IPS-20b (cell line): Measurements from ENCODE around the gene TRHDE.
"Not testable (repeated sequence)": the region's sequence is repeated elsewhere in the genome, so short reads cannot be mapped to it uniquely, and the experiment has no call there.

Source experiments
- H3K27ac ChIP-seq: one replicate; pipeline ENCODE4 v1.5.1; 2013; ENCODE audit warnings: low read length
- H3K27me3 ChIP-seq: 2 replicates; pipeline ENCODE4 v1.6.1; 2013; ENCODE audit warnings: mild to moderate bottlenecking, low read length, inconsistent platforms; ENCODE audit not compliant: insufficient read depth
- H3K36me3 ChIP-seq: 2 replicates; pipeline ENCODE4 v1.6.1; 2013; ENCODE audit warnings: low read depth, mild to moderate bottlenecking, inconsistent platforms, low read length, moderate library complexity; ENCODE audit not compliant: insufficient read depth
- H3K4me1 ChIP-seq: 2 replicates; pipeline ENCODE4 v1.6.1; 2013; ENCODE audit warnings: mild to moderate bottlenecking, control low read depth, inconsistent platforms, low read length, moderate library complexity; ENCODE audit not compliant: insufficient read depth
- H3K4me3 ChIP-seq: 2 replicates; pipeline ENCODE4 v1.5.1; 2013; ENCODE audit warnings: mild to moderate bottlenecking, low read length, inconsistent platforms
- H3K9ac ChIP-seq: 2 replicates; pipeline ENCODE4 v1.6.1; 2013; ENCODE audit warnings: low read depth, mild to moderate bottlenecking, inconsistent platforms, low read length, moderate library complexity
- H3K9me3 ChIP-seq: 2 replicates; pipeline ENCODE4 v1.6.1; 2013; ENCODE audit warnings: mild to moderate bottlenecking, low read depth, low read length, inconsistent platforms; ENCODE audit not compliant: insufficient read depth

Gene TRHDE

GRCh38 chr12:72712025-72712424, 439.9 kb downstream of the TRHDE start:
- not testable (repeated sequence) for H3K9me3 ChIP-seq, H3K9ac ChIP-seq, H3K27ac ChIP-seq, H3K36me3 ChIP-seq, H3K4me1 ChIP-seq, H3K4me3 ChIP-seq, H3K27me3 ChIP-seq

- Histone ChIP-seq H3K27ac (no peak overlapping the region), H3K27me3 (no peaks in the 10 kb centered on the region), H3K4me3 (no peak overlapping the region), H3K4me1 (peaks cover 3% of the 10 kb centered on the region; the same call in 1 of the 2 replicates), H3K36me3 (no peaks in the 10 kb centered on the region), H3K9me3 (peaks cover 18% of the 10 kb centered on the region), H3K9ac (no peak overlapping the region)
These were observed 444.1 kb downstream of the TRHDE start for GRCh38 chr12:72716221-72716620.

- no peak overlapping the region for H3K4me3 ChIP-seq
- H3K9me3 ChIP-seq, result peaks cover 26% of the 10 kb centered on the region
- no peak overlapping the region for H3K27ac ChIP-seq
- H3K9ac ChIP-seq, result no peak overlapping the region
- H3K4me1 ChIP-seq, result peaks cover 3% of the 10 kb centered on the region; the same call in 1 of the 2 replicates
- H3K36me3 ChIP-seq, result no peaks in the 10 kb centered on the region
- H3K27me3 ChIP-seq, result no peaks in the 10 kb centered on the region
These were observed 444.9 kb downstream of the TRHDE start for GRCh38 chr12:72717036-72717435.
